UCSD-AML1 (cell line): Measurements from ENCODE around the gene ZBP1.
A peak's percentile ranks its signal among the peaks of the same experiment; 100 is the strongest.

ENCODE experiments used
- DNase-seq: peaks from one replicate; lab custom pipeline; 2025; ENCODE audit not compliant: unreplicated experiment; lab: John Stamatoyannopoulos, UW

Gene ZBP1

GRCh38 chr20:57619051-57619831, 985 bp downstream of the ZBP1 start:
- peak; percentile 69 for DNase-seq

- DNase-seq, result no peak
Observed at GRCh38 chr20:57618764-57619050, 1.5 kb downstream of the ZBP1 start.

- DNase-seq, result no peak
Observed at GRCh38 chr20:57618091-57618763, 2.0 kb downstream of the ZBP1 start.

GRCh38 chr20:57617079-57617795, 3.0 kb downstream of the ZBP1 start:
- DNase-seq, result no peak

GRCh38 chr20:57616143-57616951, 3.9 kb downstream of the ZBP1 start:
- no peak for DNase-seq

- no peak for DNase-seq
Observed at GRCh38 chr20:57615445-57615811, 4.8 kb downstream of the ZBP1 start.

GRCh38 chr20:57614490-57615444, 5.5 kb downstream of the ZBP1 start:
- no peak for DNase-seq

- no peak for DNase-seq
Observed at GRCh38 chr20:57613481-57613921, 6.7 kb downstream of the ZBP1 start.

GRCh38 chr20:57612916-57613315, 7.3 kb downstream of the ZBP1 start:
- DNase-seq, result no peak

- DNase-seq, result no peak
Observed at GRCh38 chr20:57612436-57612835, 7.8 kb downstream of the ZBP1 start.

GRCh38 chr20:57611586-57612311, 8.5 kb downstream of the ZBP1 start:
- DNase-seq, result no peak

- DNase-seq, result no peak
Observed at GRCh38 chr20:57610261-57610952, 9.8 kb downstream of the ZBP1 start.

GRCh38 chr20:57609842-57610167, 10.4 kb downstream of the ZBP1 start:
- no peak for DNase-seq

GRCh38 chr20:57609086-57609841, 11.0 kb downstream of the ZBP1 start:
- no peak for DNase-seq

- no peak for DNase-seq
Observed at GRCh38 chr20:57608516-57608915, 11.7 kb downstream of the ZBP1 start.

GRCh38 chr20:57605878-57606277, 14.3 kb downstream of the ZBP1 start:
- no peak for DNase-seq

GRCh38 chr20:57605045-57605444, 15.2 kb downstream of the ZBP1 start:
- DNase-seq, result no peak

GRCh38 chr20:57603120-57603519, 17.1 kb downstream of the ZBP1 start:
- DNase-seq, result no peak
